GM19025 (cell line): ENCODE data around the gene ATAD1.
"Not testable (repeated sequence)": the region's sequence is repeated elsewhere in the genome, so short reads cannot be mapped to it uniquely, and the experiment has no call there.

ENCODE experiments used
- ATAC-seq: cut with Tn5 transposase; IDR thresholded peaks from one replicate; pipeline ENCODE4 v1.9.1; 2021; ENCODE audit warnings: mild to moderate bottlenecking, low read depth, moderate library complexity; ENCODE audit not compliant: unreplicated experiment

The ATAD1 gene

GRCh38 chr10:87817609-87818504, at the start of gene ATAD1:
TSS of gene ATAD1 (minus strand) at chr10:87818226. CDS start at chr10:87814599, 3,627 bp downstream.
- ATAC-seq: peak; percentile 64

- no peak for ATAC-seq
These were observed 49.4 kb upstream of the ATAD1 start for GRCh38 chr10:87867453-87867852.

DNA sequence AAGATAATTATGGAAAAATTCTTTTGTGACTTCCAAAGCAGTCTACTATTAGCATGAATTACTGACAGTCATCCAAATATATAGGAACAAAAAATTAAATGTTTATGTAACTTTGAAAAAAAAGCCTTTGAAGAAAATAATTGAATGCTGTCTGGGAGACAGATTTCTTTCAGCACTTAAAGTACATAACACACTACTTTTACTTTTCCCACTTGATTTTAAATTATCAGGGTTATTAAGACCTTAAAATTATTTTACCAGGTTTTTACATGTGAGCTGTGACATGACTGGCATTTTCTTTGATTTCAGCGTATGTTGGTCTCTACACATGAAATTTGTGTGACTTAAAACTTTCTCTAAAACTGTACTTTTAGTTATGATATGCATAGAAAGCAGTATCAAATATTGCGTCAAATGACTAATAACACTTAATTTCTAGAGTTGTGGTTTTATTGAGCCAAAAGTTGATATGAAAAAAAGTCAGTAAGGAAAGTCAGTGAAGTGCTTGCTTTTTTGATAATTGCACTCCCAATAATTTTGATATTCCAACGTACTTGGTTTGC, 48.5 kb upstream of the ATAD1 start:
- no peak for ATAC-seq

DNA sequence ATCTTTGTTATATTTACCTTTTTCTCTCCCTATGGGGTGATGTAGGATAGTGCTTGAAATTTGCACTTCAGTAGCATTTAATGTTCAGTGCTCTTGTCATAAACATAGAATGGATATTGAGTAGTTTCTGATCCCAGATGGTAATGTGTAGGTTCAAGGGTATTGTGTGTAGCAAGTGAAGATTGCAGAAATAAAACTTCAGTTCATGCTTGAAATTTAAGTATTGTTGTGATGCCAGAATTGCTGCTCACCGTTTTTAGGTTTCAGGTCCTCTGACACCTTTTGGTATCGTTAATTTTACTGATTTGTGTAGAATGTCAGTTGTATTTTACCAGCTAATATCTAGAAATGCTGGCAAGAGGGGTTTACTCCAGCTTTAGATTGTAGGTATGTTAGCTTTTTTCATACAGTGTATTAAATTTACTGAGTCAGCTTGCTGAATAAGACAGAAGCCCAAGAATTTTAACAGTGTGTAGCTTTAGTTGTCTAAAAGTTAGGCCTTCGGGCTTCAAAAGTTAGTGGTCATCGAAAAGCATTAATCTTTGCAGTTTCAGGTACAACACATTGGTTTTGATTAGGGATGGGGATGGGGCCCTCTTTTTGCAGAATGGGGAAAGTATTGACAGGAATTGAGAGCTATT, 47.3 kb upstream of the ATAD1 start:
- no peak for ATAC-seq

GRCh38 chr10:87864496-87865059, 46.6 kb upstream of the ATAD1 start:
- ATAC-seq: no peak

DNA sequence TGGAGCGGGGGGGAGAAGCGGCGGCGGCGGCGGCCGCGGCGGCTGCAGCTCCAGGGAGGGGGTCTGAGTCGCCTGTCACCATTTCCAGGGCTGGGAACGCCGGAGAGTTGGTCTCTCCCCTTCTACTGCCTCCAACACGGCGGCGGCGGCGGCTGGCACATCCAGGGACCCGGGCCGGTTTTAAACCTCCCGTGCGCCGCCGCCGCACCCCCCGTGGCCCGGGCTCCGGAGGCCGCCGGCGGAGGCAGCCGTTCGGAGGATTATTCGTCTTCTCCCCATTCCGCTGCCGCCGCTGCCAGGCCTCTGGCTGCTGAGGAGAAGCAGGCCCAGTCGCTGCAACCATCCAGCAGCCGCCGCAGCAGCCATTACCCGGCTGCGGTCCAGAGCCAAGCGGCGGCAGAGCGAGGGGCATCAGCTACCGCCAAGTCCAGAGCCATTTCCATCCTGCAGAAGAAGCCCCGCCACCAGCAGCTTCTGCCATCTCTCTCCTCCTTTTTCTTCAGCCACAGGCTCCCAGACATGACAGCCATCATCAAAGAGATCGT, 46.0 kb upstream of the ATAD1 start:
- ATAC-seq: peak; percentile 4

GRCh38 chr10:87863053-87863943, 45.3 kb upstream of the ATAD1 start, which contains the start of the genes KLLN and PTEN:
TSS of gene KLLN (minus strand) at chr10:87863533. CDS start at chr10:87862487, 1,046 bp downstream.
TSS of gene PTEN (plus strand) at chr10:87863625. CDS start at chr10:87864470, 845 bp downstream.
- peak; percentile 41 for ATAC-seq

DNA sequence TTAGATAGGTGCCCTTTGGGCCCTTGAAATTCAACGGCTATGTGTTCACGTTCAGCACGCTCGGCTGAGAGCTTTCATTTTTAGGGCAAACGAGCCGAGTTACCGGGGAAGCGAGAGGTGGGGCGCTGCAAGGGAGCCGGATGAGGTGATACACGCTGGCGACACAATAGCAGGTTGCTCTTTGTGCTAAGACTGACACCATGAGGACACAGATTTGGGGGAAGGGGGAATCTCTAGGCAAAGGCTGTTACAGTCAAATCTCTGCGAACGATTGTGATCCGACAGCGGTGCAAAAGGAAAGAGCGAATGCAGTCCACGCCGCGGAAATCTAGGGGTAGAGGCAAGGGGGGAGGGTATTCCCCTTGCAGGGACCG, 44.6 kb upstream of the ATAD1 start:
- ATAC-seq: peak; percentile 5

DNA sequence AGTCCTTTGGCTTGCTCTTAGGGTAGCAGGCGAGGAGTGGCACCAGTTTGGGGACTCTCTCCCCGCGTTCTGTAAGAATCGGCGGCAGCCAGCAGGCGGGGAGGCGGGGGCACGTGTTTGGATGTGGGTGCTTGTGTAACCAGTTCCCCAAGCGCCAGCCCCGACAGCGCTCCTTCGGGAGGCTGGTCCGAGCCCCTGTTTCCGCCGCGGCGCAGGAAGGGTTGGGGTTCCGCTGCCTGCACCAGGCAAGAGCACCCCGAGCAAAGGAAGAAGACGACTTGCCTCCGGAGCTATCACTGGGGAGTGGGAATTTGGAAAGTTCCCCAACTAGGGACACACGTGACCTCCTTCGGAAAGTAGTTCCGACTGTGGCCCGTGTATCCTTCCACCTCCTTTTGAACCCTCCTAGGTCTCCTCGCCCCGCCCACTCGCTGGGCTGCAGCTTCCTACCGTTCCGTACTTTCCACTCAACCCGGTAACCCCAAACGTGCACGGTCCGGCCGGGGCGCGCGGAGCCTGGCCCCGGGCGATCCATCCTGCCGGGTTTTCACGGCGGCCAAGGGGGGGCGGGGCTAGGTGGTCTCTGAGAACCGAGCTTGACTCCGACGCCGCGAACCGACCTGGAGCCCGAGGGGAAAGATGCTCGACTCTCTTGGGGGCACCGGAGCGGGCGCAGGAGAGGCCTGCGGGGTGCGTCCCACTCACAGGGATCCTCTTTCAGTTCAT, 44.1 kb upstream of the ATAD1 start:
- ATAC-seq: peak; percentile 46

DNA sequence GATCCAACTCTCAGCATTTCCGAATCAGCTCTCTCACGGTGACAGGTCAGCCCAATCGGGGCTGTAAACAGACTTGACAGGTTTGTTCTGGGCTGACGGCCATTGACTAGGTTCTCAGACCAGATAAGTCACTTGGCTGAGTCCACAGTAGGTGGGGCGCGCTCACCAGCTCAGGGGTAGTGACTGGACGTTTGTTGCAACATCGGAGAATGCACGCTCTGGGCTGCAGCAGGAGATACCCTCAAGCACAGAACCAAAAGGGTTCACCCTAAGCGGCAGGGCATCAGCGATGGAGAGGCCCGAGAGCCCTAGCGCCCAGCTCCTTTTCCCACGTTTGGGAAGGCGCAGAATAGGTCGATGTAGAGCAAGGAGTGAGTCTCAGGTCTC, 43.5 kb upstream of the ATAD1 start:
- ATAC-seq: no peak

GRCh38 chr10:87860816-87861403, 42.9 kb upstream of the ATAD1 start:
- no peak for ATAC-seq

- ATAC-seq: no peak
These were observed 42.2 kb upstream of the ATAD1 start for GRCh38 chr10:87860156-87860795.

- not testable (repeated sequence) for ATAC-seq
These were observed 37.6 kb upstream of the ATAD1 start for GRCh38 chr10:87855665-87856064.

DNA sequence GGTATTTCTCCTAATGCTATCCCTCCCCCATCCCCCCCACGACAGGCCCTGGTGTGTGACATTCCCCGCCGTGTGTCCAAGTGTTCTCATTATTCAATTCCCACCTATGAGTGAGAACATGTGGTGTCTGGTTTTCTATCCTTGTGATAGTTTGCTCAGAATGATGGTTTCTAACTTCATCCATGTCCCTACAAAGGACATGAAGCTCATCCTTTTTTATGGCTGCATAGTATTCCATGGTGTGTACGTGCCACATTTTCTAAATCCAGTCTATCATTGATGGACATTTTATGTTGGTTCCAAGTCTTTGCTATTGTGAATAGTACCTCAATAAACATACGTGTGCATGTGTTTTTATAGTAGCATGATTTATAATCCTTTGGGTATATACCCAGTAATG, 37.2 kb upstream of the ATAD1 start:
- ATAC-seq: not testable (repeated sequence)

DNA sequence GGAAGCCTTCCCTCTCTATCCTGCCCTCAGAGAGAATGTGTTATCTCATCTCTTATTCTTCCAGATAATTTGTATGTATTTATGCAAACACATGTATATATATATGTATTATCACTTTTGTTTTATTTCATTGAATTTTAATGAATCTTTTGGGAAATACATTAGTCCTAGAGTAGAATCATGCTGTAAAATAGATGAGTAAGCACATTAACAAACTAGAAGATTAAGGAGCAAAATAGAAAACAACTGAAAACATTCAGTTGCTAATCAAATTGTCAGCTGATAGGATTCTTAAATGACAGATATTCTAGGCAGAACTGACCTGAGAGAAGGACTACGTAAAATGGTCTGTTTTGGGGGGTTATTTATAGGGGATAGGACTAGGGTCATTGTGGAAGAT, 34.1 kb upstream of the ATAD1 start:
- no peak for ATAC-seq

DNA sequence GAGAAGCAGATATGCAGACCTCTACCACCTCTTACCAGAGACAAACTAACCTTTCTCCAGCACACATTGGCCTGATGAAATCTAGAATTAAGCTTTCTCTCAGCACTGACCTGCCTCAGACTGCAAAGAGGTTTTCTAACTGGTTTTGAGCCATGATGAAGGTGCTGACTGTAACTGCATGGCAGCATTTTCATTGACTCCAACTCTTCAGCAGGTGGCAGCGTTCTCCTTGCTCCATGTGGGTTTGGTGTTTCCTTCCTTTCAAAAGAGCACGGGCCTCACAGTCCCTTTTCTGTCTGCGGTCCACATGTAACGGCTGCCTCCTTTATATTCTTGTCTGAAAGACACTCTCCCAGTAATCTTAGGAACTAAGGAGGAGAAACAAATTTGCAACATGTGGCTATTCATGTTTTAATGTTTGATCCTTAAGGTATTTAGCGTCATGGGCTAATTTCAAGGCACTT, 32.7 kb upstream of the ATAD1 start:
- ATAC-seq: no peak

- no peak for ATAC-seq
These were observed 31.0 kb upstream of the ATAD1 start for GRCh38 chr10:87849001-87849400.

DNA sequence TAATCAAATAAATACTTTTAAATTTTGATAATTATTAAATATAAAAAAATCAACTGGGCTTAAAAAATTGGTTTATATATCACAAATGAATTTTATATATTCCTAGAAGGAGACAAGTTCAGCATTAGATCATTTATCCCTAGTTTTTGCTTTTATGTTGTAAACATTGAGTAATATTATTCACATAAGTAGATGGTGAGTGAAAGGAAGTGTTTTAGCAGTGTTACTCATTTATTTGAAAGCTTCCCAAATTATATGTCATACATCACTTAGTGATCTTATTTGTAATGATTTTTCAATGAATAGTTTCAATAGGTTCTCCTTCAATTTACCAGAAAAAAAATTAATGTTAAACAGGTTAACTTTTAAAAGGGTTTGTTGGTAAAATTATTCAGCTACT, 29.5 kb upstream of the ATAD1 start:
- no peak for ATAC-seq
